ENCODE measurements around the gene CNGB1.
A peak's percentile ranks its signal among the peaks of the same experiment; 100 is the strongest.

CNGB1 gene

DNA sequence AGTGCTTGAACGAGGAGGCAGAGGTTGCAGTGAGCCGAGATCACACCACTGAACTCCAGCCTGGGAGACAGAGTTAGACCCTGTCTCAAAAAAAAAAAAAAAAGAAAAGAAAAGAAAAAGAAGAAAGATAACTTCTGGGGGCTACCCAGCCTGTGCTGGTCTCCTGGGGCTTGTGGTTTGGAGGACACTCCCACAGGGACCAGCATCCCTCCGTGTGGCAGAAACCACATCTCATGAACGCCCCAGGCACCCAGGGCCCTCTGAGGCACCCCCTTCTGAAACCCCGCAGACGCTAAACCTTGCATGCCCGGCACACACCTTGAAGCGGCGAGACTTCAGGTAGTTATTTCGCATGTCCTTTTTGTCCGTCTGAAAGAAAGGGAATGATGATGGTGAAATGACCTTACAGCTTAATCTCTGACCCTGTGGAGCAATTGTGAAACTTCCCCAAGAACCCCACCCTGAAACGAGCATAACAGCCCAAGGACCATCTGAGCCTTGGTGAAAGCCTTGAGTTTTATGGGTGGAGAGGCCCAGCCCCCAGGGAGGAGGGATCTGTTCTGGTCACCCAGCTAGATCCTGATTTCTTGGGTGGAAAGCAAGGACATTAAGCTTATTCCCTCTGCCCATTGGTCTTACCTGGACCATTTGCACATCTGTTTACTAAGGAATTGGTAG lies 55.0 kb downstream of the CNGB1 start:
- peak in 1 of 10 donors; percentile 43 for DNase-seq
- intact Hi-C loops (cut with DNase I) = no loop called here

DNA sequence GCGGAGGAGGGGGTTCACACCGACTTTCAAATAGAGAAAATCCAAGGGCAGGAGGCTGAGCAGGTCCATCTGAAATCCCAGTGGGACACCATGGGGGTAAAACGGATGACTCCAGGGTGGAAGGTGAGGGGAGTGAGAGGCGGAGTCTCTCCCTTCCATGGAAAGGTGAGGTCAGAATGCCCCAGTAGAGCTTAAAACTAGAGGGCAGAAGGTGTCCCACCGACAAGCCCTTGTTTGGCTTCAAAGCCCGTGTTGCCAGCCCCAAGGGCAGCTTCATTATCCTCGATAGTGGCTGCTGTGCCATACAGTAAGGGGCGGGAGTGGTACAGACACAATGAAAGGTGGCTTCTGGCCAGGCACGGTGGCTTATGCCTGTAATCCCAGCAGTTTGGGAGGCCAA lies 55.7 kb downstream of the CNGB1 start:
- DNase-seq = peak in 1 of 10 donors; percentile 44
- intact Hi-C loops (cut with DNase I) = no loop called here

DNA sequence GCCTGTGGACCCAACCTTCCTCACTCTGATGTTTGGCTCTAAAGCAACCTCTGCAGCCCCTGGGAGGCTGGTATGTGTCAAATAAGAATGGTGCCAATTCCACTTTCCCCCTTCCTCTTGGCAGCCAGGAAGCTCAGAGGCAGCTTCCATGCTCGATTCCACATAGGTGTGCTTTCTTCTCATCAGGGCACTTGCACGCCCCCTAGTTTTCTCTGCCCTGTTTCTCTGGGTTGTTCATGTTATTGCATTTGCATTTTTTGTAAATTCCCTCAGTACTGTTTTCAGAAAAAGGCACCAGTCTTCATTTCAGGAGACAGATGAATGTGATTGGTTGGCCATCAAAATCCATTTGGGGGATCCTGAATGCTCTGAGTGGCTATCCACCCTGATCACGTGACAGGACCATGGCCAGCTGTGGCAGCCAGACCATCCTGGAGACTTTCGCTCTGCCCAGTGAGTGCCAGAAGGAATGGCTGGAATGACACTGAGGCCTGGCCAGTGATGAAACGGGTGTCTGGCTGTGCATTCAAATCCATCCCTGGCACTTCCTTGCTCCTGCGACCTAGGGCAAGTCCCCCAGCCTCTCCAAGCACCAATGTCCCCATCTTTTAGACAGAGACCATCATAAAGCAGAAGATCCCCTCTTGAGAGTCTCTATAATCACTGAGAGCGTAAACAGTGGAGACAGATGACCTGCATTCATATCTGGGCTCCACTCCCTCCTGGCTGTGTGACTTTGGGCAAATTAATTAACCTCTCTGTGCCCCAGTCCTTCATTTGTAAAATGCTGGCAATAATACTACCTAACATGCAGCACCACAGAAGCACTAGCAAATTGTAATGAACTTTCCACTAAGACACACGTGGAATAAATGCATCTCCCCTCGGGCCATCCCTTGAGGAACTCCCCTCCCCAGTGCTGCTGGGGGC lies 56.4 kb downstream of the CNGB1 start:
- peak in 1 of 10 donors; percentile 25 for DNase-seq
- intact Hi-C loops (cut with DNase I) = no loop called here

DNA sequence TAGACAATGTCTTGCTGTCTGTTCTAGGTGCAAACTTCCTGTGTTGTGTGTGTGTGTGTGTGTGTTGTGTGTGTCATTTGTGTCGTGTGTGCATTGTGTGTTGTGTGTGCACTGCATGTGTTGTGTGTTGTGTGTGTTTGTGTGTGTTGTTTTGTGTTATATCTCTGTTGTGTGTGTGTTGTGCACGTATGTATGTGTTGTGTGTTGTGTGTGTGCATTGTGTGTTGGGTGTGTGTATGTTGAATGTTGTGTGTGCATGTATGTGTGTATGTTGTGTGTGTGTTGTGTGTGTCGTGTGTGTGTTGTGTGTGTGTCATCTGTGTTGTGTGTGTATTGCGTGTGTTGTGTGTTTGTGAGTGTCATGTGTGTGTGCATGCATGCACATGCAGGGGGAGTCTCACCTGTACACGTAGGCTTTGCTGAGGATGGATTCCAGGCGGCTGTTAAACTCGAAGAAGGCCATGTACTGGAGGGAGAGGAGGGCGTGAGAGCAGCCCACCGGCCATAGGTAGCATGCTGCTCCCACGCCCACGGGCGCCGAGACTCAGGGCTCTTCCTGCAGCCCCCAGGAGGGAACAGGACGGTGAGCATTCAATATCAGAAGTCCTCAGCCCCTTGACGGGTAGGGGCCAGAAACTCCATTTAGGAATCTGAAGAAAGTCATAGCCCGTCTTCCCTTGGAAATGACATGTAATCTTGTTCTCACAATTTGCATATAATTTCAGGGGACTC lies 58.2 kb downstream of the CNGB1 start:
- intact Hi-C loops (cut with DNase I) = no loop called here
- peak in 2 of 10 donors; percentile 5 to 66 for DNase-seq

DNA sequence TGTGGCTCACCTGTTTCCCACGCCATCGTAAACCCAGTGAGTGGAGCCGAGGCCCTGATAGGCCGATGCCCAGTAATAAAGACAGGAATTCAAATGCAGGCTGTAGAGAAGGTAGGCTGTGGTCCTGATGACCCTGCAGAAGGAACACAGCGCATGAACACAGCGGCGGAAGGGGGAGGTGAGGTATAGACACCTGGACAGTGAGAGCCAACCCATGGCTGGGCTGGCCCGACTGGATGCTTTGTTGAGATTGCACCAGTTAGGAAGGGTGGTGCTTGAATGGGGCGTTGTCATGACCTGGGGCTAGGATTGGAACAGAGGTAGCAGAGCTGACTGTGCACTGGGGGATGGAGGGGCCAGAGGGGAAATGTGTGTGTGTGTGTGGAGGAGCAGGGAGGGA lies 59.2 kb downstream of the CNGB1 start:
- intact Hi-C loops (cut with DNase I) = no loop called here
- DNase-seq = peak in 2 of 10 donors; percentile 21 to 80

DNA sequence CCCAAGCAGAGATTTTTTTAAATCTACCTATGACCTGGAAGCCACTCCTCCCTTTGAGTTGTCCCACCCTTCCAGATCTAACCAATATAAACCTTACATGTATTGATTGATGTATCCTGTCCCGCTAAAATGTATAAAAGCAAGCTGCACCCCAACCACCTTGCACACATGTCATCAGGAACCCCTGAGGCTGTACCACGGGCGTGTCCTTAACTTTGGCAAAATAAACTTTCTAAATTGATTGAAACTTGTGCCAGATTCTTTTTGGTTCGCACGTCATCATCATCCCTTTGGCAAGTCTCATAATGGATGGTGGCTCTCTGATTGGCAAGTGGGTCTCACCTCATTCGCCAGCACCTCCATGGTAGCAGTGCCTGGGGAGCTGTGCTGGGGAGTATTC lies 60.2 kb downstream of the CNGB1 start:
- peak in 1 of 10 donors; percentile 7 for DNase-seq
- intact Hi-C loops (cut with DNase I) = no loop called here

DNA sequence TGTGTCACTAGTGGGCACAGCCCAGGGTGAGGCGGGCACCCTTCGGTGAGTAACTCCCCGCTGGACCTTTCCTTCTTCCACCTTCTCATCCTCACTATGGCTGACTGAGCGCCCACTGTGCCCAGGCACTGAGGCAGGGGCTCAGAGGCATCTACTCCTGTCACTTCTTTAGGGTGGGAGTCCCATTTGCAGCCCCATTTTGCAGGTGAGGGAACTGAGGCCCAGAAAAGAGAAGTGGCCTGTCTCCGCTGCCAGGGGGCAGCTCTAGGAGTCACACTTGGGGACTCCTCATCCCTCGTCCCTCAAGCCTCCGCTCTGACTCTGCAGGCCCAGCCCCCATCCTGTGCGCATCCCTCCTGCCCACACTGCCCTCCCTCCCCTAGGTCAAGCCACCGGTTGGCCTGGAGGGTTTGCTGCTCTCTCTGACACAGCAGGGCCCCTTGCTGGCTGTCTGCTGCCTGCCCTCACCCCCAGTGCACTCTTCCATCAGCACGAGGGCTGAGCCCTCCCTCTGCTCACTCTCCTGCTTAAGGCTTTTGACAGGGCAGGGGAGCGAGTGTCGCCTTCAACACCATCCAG lies 62.4 kb downstream of the CNGB1 start:
- intact Hi-C loops (cut with DNase I) = no loop called here
- DNase-seq = peak in 2 of 10 donors; percentile 24 to 66

DNA sequence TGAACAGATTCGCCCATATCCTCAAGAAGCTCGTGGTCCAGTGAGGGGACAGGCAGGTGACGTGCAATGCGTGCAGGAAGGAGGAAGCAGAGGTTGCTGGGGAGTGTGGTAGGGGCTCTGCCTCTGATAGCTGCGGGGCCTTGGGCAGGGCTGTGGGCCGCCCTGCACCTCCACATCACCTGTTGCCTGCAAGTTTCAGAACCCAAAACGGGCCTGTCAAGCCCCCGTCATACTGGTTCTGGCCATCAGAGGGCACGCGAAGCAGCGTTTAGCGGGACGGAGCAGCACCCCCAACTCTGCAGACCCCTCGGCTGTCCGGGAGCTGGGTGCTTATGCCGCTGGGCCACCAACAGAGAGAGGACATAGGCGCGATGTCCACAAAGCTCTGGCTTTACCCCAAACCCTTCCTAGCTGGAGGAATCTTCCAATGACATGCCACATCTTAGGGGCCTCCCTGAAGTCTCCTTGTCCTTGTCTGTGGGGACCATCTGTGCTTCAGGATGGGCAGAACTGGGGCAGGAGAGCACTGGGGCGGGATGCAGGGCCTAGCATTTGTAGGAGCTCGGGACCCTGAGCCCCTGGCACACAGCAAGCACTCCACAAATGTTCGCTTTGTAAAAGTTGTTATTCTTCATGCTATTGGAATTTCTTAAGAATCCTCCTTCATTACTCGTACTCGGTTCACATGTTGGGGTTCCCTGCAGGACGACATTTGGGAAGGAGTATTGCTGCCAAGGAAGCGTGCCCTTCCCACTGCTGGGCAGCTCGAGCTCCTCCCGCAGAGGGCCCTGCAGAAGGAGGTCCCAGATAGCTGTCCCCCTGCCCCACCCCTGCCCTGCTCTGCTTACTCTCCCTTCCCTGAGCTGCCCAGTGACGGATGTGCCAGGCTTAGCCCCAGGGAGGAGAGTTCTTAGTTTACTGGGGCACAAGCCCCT lies 64.3 kb downstream of the CNGB1 start:
- intact Hi-C loops (cut with DNase I) = no loop called here
- DNase-seq = peak in 5 of 10 donors; percentile 16 to 78 (median 48)

DNA sequence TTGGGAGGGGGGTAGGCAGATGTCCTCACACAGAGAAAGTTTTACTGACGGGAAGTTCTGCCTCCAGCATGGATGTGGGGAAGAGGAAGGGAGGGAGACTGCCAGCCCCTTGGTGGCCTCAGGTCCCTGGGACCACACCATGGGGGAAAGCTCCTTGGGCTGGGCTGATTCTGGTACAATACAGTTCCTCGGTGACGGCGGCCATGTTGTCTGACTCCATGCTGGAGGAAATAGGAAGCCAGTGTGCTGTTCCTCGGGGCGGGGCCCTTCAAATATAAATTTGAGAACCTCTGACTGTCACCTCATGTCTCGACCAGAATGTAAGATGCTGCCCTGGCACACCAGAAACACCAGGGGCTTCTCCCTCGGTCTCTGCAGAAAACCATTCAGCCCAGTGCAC lies 66.8 kb downstream of the CNGB1 start:
- intact Hi-C loops (cut with DNase I) = no loop called here
- peak in 1 of 10 donors; percentile 52 for DNase-seq

DNA sequence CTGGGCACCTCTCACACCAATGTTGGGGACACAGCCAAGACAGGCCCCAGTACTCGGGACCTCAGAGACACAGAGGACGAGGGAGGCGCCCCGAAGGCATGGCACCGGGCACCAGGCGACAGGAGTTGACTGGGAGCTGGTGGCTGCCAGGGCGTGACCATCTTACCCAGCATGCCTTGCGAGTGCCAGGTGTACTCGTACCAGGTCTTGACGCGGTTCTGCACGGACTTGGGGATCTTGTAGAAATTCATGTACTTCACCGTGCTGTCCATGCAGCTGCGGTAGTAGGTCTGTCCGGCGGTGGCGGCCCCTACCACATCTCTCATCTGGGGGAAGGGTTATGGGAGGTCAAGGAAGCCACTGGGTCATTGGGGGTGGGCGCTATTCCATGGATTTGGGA lies 67.3 kb downstream of the CNGB1 start:
- intact Hi-C loops (cut with DNase I) = no loop called here
- peak in 1 of 10 donors; percentile 64 for DNase-seq

DNA sequence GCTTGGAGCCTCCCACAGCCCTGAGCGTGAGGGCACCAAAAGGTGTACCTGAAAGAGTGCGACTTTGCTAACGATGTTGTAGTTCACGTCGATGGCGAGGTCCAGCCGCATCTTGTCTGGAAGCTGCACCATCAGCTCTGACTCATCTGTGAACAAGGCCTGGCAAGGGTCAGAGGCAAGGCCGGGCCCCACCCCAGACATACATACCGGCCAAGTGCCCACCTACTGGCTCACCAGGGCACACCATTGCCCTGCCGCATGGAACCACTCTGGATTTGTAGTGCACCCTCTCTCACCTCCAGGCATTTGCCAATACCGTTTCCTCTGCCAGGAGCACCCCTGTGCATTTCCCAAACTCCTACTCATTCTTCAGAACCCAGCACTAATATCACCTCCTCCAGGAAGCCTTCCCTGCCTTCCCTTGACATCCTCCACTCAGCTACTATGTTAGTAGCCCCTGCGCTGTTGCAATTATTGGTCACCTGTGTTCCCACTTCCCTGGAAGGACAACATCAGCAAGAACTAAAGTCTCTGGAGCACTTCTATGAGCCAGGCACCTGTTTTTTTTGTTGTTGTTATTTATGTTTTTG lies 69.4 kb downstream of the CNGB1 start:
- intact Hi-C loops (cut with DNase I) = no loop called here
- DNase-seq = peak in 1 of 10 donors; percentile 71

DNA sequence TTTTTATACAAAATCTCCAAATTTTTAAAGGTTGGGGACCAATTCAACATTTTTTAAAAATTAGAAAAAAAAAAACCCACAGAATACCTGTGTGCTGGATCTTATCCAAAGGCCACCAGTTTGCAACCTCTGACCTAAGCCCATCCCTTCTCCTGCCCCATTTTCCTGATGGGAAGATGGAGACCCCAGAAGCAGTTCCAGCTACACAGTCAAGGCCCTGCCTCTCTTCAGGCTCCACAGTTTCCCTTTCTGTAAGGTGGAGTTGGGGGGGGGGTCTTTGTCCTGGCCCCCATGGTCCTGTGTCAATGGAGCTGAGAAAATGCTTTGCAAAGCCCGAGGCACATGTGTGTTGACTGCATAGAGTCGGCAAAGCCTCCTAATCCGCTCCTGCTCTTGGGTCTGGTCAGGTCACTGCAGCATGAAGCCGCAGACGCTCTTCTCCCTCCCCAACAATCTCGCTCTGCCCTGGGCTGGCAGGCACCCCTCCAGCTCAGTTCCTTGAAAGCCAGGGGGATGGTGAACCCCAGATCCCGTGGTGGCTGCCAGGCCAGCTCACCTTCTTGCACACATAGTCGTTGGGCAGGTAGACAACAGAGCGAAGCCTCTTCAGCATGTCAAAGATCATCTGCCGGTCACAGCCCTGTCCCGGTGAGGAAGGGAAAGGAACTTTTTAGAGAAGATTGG lies 70.0 kb downstream of the CNGB1 start:
- DNase-seq = peak in 1 of 10 donors; percentile 54
- intact Hi-C loops (cut with DNase I) = no loop called here

DNA sequence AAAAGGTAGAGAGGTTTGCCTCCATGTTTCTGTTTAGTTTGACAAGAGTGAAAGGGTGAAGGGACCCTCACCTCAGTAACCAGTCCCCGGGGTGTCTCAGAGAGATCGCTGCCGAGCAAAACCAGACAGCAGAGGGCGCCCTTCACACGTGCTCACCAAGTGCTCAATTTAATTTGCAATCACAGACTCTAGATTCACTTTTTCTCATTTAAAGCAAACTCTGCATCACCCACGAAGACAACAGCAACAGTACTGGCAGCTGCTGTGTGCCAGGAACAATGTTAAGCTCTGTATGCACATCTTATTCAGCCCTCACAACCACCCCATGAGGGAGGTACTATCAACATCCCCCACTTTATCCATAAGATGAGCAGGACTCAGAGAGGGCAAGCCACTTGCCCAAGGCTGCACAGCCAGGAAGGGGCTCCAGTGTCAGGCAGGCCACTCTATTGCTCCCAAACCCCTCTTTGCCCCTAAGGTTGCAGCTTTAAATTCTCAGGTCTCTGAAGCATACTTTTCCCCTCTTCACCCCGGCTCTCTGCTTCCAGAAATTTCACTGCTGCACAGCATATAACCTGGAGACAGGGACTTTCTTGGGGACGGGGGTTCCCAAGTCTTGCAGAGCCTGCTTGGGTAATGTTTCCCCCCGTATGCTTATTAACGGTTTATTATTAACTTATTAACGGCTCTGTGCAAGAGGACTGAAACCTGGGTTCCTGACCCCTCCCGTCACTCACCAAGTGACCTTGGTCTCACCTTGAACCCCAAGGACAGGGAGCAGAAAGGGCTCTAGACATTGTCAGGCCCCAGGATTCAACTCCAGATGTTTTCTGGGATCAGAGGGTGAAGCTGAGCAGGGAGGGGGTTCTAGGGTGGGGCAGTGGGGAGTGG lies 70.9 kb downstream of the CNGB1 start:
- intact Hi-C loops (cut with DNase I) = loop anchor here (1.0 to 5.0 kb wide), 3 partner anchors 101 to 222 kb away; partner anchors contain the start of gene USB1
- peak; percentile 61 to 97 (median 82) for DNase-seq

DNA sequence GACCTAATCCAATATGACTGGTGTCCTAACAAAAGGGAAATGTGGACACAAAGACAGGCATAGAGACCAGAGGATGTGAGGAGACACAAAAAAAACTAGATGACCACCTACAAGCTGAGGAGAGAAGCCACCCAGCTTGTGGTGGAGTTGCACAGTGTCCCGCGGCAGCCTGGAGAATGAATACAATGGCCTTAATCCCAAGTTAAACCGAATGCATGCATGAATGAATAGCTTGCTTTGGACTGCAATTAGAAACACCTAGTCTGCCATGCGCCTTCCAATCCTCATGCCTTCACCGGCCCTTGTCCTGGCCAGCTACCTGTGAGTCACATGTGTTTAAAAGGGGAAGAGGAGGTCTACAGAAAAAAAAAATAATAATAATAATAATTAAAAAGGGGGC lies 72.0 kb downstream of the CNGB1 start:
- intact Hi-C loops (cut with DNase I) = loop anchor here (1.0 to 5.0 kb wide), 3 partner anchors 102 to 223 kb away; partner anchors contain the start of gene USB1
- no peak for DNase-seq

DNA sequence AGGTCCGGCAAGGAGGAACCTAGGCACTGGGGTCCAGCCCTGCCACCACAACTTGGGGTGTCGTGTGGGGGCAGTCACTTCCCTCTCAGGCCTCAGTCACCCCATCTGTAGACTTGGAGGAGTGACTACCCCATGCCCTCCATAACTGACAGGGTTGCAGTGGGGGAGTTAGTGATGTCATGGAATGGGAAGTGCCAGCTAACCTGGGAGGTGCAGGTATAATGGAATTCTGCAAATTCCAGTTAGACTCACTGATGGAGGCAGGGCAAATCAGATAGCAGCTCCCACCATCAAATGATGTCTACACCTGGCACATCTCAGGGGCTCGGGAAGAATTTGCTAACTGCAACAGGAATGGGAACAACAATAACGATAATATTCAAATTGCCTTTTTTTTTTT lies 72.9 kb downstream of the CNGB1 start:
- intact Hi-C loops (cut with DNase I) = loop anchor here (5.0 kb wide), 1 partner anchor 224 kb away; no protein-coding TSS in a partner anchor
- DNase-seq = no peak

DNA sequence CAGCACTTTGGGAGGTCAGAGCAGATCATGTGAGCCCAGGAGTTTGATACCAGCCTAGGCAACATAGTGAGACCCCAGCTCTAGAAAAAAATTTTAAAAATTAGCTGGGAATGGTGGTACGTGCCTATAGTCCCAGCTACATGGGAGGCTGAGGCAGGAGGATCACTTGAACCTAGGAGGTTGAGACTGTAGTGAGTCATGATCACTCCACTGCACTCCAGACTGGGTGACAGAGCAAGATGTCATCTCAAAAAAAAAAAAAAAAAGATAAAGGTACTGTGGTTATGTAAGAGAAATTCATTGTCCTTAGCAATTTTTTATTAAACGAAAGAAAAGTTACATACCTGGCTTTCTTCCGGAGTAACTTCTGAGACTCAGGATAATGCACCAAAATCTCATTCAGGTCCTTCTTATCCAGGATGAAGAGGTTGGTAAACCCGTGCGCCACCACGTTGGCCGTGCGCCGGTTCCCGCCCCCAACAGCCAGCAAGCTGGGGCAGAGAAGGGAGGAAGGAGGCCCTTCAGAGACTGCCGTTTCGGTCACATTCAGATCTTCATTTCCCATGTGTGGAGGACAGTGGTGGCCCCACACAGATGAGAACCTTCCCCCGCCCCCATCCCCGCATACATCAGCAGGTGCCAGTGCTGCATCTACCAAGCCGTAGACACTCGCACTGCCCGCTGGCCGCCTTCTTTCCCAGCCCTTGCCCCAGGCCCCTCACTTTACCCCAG lies 73.7 kb downstream of the CNGB1 start:
- intact Hi-C loops (cut with DNase I) = loop anchor here (5.0 kb wide), 1 partner anchor 225 kb away; no protein-coding TSS in a partner anchor
- no peak for DNase-seq

Measured in posterior cingulate gyrus (tissue), 11 donors.